SK-N-SH treated with all-trans-retinoic acid at 6 μM for 48 hours (cell line): ENCODE results near the gene GLRX3.

Source experiments
- GLIS3 ChIP-seq: fragments of 250-450 bp; sonication (Bioruptor Pico); IDR thresholded peaks from 2 replicates; pipeline ENCODE4 v1.5.0; 2020; ENCODE audit warnings: mild to moderate bottlenecking, moderate library complexity
- ISL1 ChIP-seq: fragments of 250-450 bp; sonication (Bioruptor Pico); IDR thresholded peaks from 2 replicates; pipeline ENCODE4 v2.1.2; 2022; ENCODE audit warnings: mild to moderate bottlenecking, moderate library complexity
- RARB ChIP-seq: fragments of 250-450 bp; sonication (Bioruptor Pico); IDR thresholded peaks from 2 replicates; pipeline ENCODE4 v1.8.0; 2021; ENCODE audit warnings: mild to moderate bottlenecking, moderate library complexity
- ZC3H10 ChIP-seq: fragments of 250-450 bp; sonication (Bioruptor Pico); IDR thresholded peaks from 2 replicates; pipeline ENCODE4 v1.5.1; 2021; ENCODE audit warnings: mild to moderate bottlenecking, moderate library complexity
- TF ChIP-seq, protein P1 (sequence below): fragments of 250-450 bp; sonication (Bioruptor Pico); IDR thresholded peaks from 2 replicates; pipeline ENCODE4 v1.8.0; 2020; ENCODE audit warnings: mild to moderate bottlenecking, moderate library complexity, borderline replicate concordance

DNA sequence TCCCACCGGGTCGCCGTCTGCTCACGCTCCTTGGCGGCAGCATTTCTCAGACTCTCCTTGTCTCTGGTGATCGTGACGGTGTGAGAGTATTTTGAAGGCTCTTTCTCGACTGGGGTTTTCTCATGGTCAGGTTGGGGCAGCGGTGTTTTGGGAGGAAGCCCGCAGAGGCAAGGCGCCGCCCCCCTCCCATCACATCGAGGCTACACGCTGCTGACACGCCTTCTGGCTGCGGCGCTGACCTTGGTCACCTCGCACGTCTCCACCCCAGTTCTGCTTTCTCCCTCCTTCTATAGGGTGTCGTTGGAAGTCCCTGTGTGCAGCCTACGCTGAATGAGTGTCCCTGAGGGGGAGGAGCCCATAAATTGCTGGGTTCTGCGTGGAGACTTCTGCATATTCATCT, 55.2 kb downstream of the GLRX3 start:
- TF ChIP-seq GLIS3 (CRISPR knock-in tag) (no peak), ISL1 (CRISPR knock-in tag) (no peak), RARB (CRISPR knock-in tag) (no peak), ZC3H10 (no peak)
- TF ChIP-seq, protein P1, sequence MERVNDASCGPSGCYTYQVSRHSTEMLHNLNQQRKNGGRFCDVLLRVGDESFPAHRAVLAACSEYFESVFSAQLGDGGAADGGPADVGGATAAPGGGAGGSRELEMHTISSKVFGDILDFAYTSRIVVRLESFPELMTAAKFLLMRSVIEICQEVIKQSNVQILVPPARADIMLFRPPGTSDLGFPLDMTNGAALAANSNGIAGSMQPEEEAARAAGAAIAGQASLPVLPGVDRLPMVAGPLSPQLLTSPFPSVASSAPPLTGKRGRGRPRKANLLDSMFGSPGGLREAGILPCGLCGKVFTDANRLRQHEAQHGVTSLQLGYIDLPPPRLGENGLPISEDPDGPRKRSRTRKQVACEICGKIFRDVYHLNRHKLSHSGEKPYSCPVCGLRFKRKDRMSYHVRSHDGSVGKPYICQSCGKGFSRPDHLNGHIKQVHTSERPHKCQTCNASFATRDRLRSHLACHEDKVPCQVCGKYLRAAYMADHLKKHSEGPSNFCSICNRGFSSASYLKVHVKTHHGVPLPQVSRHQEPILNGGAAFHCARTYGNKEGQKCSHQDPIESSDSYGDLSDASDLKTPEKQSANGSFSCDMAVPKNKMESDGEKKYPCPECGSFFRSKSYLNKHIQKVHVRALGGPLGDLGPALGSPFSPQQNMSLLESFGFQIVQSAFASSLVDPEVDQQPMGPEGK (CRISPR knock-in tag) = no peak
